Smooth muscle cell (in vitro differentiated cells): ENCODE measurements around the gene AGAP1. TPM values are rescaled to one million over a fixed set of nuclear protein-coding genes. Genes with fewer than 3 reads are reported as not detected.
A peak's percentile ranks its signal among the peaks of the same experiment; 100 is the strongest.

Source experiments
- DNase-seq: peaks from one replicate; lab custom pipeline; 2025; ENCODE audit not compliant: unreplicated experiment; lab: John Stamatoyannopoulos, UW
- H2AFZ ChIP-seq: fragments of 200-600 bp; sonication (generic); 2 replicates; pipeline ENCODE4 v1.6.0; 2016; ENCODE audit warnings: antibody characterized with exemption, low read depth, mild to moderate bottlenecking
- H3F3A ChIP-seq: fragments of 200-600 bp; sonication (generic); 2 replicates; pipeline ENCODE4 v1.6.0; 2017; ENCODE audit warnings: antibody characterized with exemption, low read depth
- H3K27ac ChIP-seq: fragments of 200-600 bp; sonication (generic); 2 replicates; pipeline ENCODE4 v1.5.1; 2016; ENCODE audit warnings: low read depth, mild to moderate bottlenecking
- H3K27me3 ChIP-seq: fragments of 200-600 bp; sonication (generic); 2 replicates; pipeline ENCODE4 v1.6.1; 2016; ENCODE audit warnings: low read depth, mild to moderate bottlenecking
- H3K36me3 ChIP-seq: fragments of 200-600 bp; sonication (generic); 2 replicates; pipeline ENCODE4 v1.5.1; 2016; ENCODE audit warnings: low read depth
- H3K4me1 ChIP-seq: fragments of 200-600 bp; sonication (generic); 2 replicates; pipeline ENCODE4 v1.5.1; 2016; ENCODE audit warnings: low read depth
- H3K4me2 ChIP-seq: fragments of 200-600 bp; sonication (generic); 2 replicates; pipeline ENCODE4 v1.6.0; 2016; ENCODE audit warnings: mild to moderate bottlenecking
- H3K4me3 ChIP-seq: fragments of 200-600 bp; sonication (generic); 2 replicates; pipeline ENCODE4 v1.5.1; 2016; ENCODE audit warnings: mild to moderate bottlenecking
- H3K79me2 ChIP-seq: fragments of 200-600 bp; sonication (generic); 2 replicates; pipeline ENCODE4 v1.6.0; 2016; ENCODE audit warnings: low read depth, mild to moderate bottlenecking
- H3K9ac ChIP-seq: fragments of 200-600 bp; sonication (generic); 2 replicates; pipeline ENCODE4 v1.6.0; 2016; ENCODE audit warnings: low read depth
- H3K9me3 ChIP-seq: fragments of 200-600 bp; sonication (generic); replicated peaks from 2 replicates; pipeline ENCODE4 v1.5.1; 2016; ENCODE audit warnings: low read depth
- H4K20me1 ChIP-seq: fragments of 200-600 bp; sonication (generic); 2 replicates; pipeline ENCODE4 v1.6.0; 2016; ENCODE audit warnings: low read depth
- CTCF ChIP-seq: fragments of 200-600 bp; sonication (generic); IDR thresholded peaks from 2 replicates; pipeline ENCODE4 v1.5.1; 2017; ENCODE audit warnings: borderline replicate concordance, mild to moderate bottlenecking, antibody characterized with exemption; ENCODE audit not compliant: insufficient read depth, poor library complexity, severe bottlenecking
- WGBS: methylation state at CpG from one replicate; pipeline ENCODE4 v1.1.7; 2016; ENCODE audit warnings: low lambda C conversion rate; 5-methylcytosine and 5-hydroxymethylcytosine counted together
- polyA plus RNA-seq: library from polyadenylated mRNA; unstranded; fragments of >200 nt; fragmentation: Nextera tagmentation; extraction: Ambion mirVana; gene quantifications from 2 replicates; pipeline ENCODE4 v1.2.1, GENCODE V29; 2016
- total RNA-seq: library from RNA; depleted of rRNA; stranded (reverse); fragments of >200 nt; gene quantifications from 2 replicates; pipeline ENCODE4 v1.2.3, GENCODE V29; 2014

Gene AGAP1
- total and polyA plus RNA-seq, 2 experiments from 2014 or later = 3.9 to 9.8 TPM

GRCh38 chr2:235934774-235935484 is 441.1 kb downstream of the AGAP1 start:
- no peak overlapping the region for H2AFZ ChIP-seq
- H3K4me2 ChIP-seq = peak overlapping the region; percentile 39
- no peak for DNase-seq
- 69% methylated on average over 16 of the region's 16 CpGs for WGBS
- H3K36me3 ChIP-seq = no peaks in the 10 kb centered on the region
- no peak for TF ChIP-seq CTCF
- H3K27ac ChIP-seq = no peak overlapping the region
- H3K4me1 ChIP-seq = peaks cover 27% of the 10 kb centered on the region
- no peaks in the 10 kb centered on the region for H3K79me2 ChIP-seq
- no peaks in the 10 kb centered on the region for H3F3A ChIP-seq
- no peaks in the 10 kb centered on the region for H4K20me1 ChIP-seq
- H3K27me3 ChIP-seq = no peaks in the 10 kb centered on the region
- no peak overlapping the region for H3K4me3 ChIP-seq
- H3K9me3 ChIP-seq = no peaks in the 10 kb centered on the region
- no peak overlapping the region for H3K9ac ChIP-seq

- 86% methylated on average over 13 of the region's 13 CpGs for WGBS
- no peaks in the 10 kb centered on the region for H3K36me3 ChIP-seq
- H3K27ac ChIP-seq = no peak overlapping the region
- H3K4me3 ChIP-seq = no peak overlapping the region
- no peak overlapping the region for H2AFZ ChIP-seq
- no peak overlapping the region for H3K4me2 ChIP-seq
- H3K4me1 ChIP-seq = peaks cover 30% of the 10 kb centered on the region
- TF ChIP-seq CTCF = no peak
- peaks cover 3% of the 10 kb centered on the region for H4K20me1 ChIP-seq
- DNase-seq = no peak
- H3K9me3 ChIP-seq = no peaks in the 10 kb centered on the region
- no peaks in the 10 kb centered on the region for H3K79me2 ChIP-seq
- no peaks in the 10 kb centered on the region for H3K27me3 ChIP-seq
- no peak overlapping the region for H3K9ac ChIP-seq
- peaks cover 3% of the 10 kb centered on the region for H3F3A ChIP-seq
Measured at GRCh38 chr2:235935773-235936172, 441.9 kb downstream of the AGAP1 start.

- Histone ChIP-seq H3K27me3 (no peaks in the 10 kb centered on the region), H3K4me2 (no peak overlapping the region), H2AFZ (no peak overlapping the region), H3K27ac (no peak overlapping the region), H3F3A (peaks cover 8% of the 10 kb centered on the region), H3K4me1 (peaks cover 30% of the 10 kb centered on the region), H3K9me3 (no peaks in the 10 kb centered on the region), H3K9ac (no peak overlapping the region), H3K79me2 (no peaks in the 10 kb centered on the region), H3K4me3 (no peak overlapping the region), H4K20me1 (peaks cover 4% of the 10 kb centered on the region), H3K36me3 (no peaks in the 10 kb centered on the region)
- TF ChIP-seq CTCF = peak; percentile 39
- WGBS = 50% methylated on average over 8 of the region's 8 CpGs
- no peak for DNase-seq
Measured at GRCh38 chr2:235936493-235936892, 442.6 kb downstream of the AGAP1 start.

- no peak for TF ChIP-seq CTCF
Measured at GRCh38 chr2:235937087-235937486, 443.2 kb downstream of the AGAP1 start.

More at GRCh38 chr2:235937087-235937486, 443.2 kb downstream of the AGAP1 start:
- no peaks in the 10 kb centered on the region for H3K9me3 ChIP-seq
- H3K4me1 ChIP-seq = peaks cover 30% of the 10 kb centered on the region
- no peak overlapping the region for H3K27ac ChIP-seq
- no peaks in the 10 kb centered on the region for H3K36me3 ChIP-seq
- peaks cover 8% of the 10 kb centered on the region for H3F3A ChIP-seq
- no peak overlapping the region for H3K4me3 ChIP-seq
- H4K20me1 ChIP-seq = peaks cover 4% of the 10 kb centered on the region
- no peak overlapping the region for H3K4me2 ChIP-seq
- no peak overlapping the region for H3K9ac ChIP-seq
- no peak overlapping the region for H2AFZ ChIP-seq
- no peaks in the 10 kb centered on the region for H3K27me3 ChIP-seq
- 75% methylated on average over 10 of the region's 10 CpGs for WGBS
- DNase-seq = no peak
- H3K79me2 ChIP-seq = no peaks in the 10 kb centered on the region
